ENCODE measurements around the gene DCAF16.

DNA sequence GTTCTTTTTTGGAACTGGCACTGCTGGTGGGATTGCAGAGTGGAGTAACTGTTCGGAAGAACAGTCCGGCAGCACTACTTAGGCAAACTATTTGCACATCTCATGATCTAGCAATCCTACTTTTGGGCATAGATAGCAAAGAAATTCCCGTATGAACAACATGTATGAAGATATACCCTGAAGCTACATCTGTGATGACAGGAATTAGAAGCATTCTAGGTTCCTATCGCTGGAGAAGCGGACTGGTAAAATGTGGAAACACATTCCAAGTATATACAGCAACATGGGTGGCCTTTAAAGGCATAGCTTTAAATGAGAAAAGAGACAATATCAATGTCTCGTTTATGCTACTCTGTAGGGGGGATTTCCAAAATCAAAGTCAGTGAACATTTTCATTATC lies 3.1 kb downstream of the DCAF16 start:
- TF ChIP-seq, protein P1, sequence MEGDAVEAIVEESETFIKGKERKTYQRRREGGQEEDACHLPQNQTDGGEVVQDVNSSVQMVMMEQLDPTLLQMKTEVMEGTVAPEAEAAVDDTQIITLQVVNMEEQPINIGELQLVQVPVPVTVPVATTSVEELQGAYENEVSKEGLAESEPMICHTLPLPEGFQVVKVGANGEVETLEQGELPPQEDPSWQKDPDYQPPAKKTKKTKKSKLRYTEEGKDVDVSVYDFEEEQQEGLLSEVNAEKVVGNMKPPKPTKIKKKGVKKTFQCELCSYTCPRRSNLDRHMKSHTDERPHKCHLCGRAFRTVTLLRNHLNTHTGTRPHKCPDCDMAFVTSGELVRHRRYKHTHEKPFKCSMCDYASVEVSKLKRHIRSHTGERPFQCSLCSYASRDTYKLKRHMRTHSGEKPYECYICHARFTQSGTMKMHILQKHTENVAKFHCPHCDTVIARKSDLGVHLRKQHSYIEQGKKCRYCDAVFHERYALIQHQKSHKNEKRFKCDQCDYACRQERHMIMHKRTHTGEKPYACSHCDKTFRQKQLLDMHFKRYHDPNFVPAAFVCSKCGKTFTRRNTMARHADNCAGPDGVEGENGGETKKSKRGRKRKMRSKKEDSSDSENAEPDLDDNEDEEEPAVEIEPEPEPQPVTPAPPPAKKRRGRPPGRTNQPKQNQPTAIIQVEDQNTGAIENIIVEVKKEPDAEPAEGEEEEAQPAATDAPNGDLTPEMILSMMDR (IDR thresholded peaks at IDR 0.05) = no peak
- no peak for TF ChIP-seq EZH2 (IDR thresholded peaks at IDR 0.05; ENCODE audit: borderline replicate concordance, insufficient read depth, low read depth, low read length, poor library complexity, severe bottlenecking)
